Osteocyte (in vitro differentiated cells): Measurements from ENCODE around the gene TGFBR3L. TPM values are rescaled to one million over a fixed set of nuclear protein-coding genes. Genes with fewer than 3 reads are reported as not detected.

ENCODE experiments used
- DNase-seq: peaks from one replicate; pipeline ENCODE4 v3.0.0; 2021; ENCODE audit warnings: mixed read lengths; ENCODE audit not compliant: unreplicated experiment; ENCODE audit errors: extremely low spot score
- H3K27ac Mint-ChIP-seq: one replicate; pipeline ENCODE4 v1.8.0; 2021; ENCODE audit warnings: mild to moderate bottlenecking, mixed read lengths; ENCODE audit not compliant: unreplicated experiment
- H3K27me3 Mint-ChIP-seq: one replicate; pipeline ENCODE4 v1.8.0; 2021; ENCODE audit warnings: mixed read lengths; ENCODE audit not compliant: unreplicated experiment
- H3K36me3 Mint-ChIP-seq: one replicate; pipeline ENCODE4 v1.8.0; 2021; ENCODE audit warnings: mixed read lengths; ENCODE audit not compliant: unreplicated experiment
- H3K4me1 Mint-ChIP-seq: one replicate; pipeline ENCODE4 v1.8.0; 2021; ENCODE audit warnings: mixed read lengths; ENCODE audit not compliant: unreplicated experiment
- H3K4me3 Mint-ChIP-seq: one replicate; pipeline ENCODE4 v1.8.0; 2021; ENCODE audit warnings: mild to moderate bottlenecking, moderate library complexity, mixed read lengths; ENCODE audit not compliant: unreplicated experiment
- H3K9me3 Mint-ChIP-seq: one replicate; pipeline ENCODE4 v1.8.0; 2021; ENCODE audit warnings: mixed read lengths; ENCODE audit not compliant: unreplicated experiment
- total RNA-seq: library from RNA; stranded (reverse); gene quantifications from 2 replicates; pipeline ENCODE4 v1.2.1, GENCODE V29; 2021
- TF ChIP-seq, protein P1 (sequence below): fragments of 200-600 bp; sonication (generic); IDR thresholded peaks from 2 replicates; pipeline ENCODE4 v1.5.0; 2021; ENCODE audit warnings: antibody characterized with exemption, mild to moderate bottlenecking, moderate library complexity

Gene TGFBR3L
- total RNA-seq, 1 donor from 2014 or later = 2.3 TPM

- Mint-ChIP-seq H3K9me3 (no peaks in the 10 kb centered on the region), H3K27ac (no peak overlapping the region), H3K36me3 (peaks cover 37% of the 10 kb centered on the region), H3K4me1 (no peaks in the 10 kb centered on the region), H3K4me3 (no peak overlapping the region), H3K27me3 (no peaks in the 10 kb centered on the region)
- TF ChIP-seq, protein P1, sequence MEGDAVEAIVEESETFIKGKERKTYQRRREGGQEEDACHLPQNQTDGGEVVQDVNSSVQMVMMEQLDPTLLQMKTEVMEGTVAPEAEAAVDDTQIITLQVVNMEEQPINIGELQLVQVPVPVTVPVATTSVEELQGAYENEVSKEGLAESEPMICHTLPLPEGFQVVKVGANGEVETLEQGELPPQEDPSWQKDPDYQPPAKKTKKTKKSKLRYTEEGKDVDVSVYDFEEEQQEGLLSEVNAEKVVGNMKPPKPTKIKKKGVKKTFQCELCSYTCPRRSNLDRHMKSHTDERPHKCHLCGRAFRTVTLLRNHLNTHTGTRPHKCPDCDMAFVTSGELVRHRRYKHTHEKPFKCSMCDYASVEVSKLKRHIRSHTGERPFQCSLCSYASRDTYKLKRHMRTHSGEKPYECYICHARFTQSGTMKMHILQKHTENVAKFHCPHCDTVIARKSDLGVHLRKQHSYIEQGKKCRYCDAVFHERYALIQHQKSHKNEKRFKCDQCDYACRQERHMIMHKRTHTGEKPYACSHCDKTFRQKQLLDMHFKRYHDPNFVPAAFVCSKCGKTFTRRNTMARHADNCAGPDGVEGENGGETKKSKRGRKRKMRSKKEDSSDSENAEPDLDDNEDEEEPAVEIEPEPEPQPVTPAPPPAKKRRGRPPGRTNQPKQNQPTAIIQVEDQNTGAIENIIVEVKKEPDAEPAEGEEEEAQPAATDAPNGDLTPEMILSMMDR = no peak
- no peak for DNase-seq
Observed at GRCh38 chr19:7965921-7966665, 51.5 kb downstream of the TGFBR3L start.

DNA sequence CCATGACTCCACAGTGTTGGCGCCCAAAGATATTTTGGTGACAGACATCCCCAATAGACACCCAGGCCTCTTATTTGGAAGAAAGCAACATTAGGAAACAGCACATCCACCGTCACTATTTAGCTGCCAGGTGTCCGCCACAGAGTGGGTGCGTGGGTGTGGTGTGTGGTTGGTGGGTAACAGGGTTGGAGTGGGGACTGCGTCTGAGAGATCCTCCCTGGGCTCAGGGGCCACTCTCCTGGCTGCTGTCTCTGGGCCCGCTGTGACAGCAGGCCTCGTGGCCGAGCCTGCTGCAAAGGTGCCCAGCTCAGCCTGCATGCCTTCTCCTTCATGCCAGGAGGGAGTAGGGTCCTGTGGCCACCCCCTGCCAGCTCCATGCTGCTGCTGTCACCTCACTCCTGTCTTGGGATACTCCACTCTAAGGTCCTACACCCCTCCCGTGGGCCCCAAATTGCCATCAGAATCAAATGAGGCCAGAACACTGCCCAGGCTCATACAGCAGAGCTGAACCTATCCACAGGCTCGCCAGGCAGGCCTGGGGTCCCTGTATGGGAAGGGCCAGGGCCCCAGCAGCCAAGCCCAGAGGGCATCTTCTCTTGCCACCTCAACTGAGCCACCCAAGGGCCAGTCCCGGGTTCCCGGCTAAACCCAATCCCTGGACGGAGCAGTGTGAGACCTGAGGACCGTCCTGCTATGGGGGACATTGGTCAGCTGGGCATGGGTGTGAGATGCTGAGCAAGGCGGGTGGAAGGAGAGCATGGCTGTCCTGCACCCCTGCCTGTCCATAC is 53.6 kb downstream of the TGFBR3L start:
- H3K9me3 Mint-ChIP-seq = no peaks in the 10 kb centered on the region
- DNase-seq = no peak
- TF ChIP-seq, protein P1 = no peak
- no peaks in the 10 kb centered on the region for H3K27me3 Mint-ChIP-seq
- no peak overlapping the region for H3K27ac Mint-ChIP-seq
- peaks cover 28% of the 10 kb centered on the region for H3K36me3 Mint-ChIP-seq
- H3K4me1 Mint-ChIP-seq = no peaks in the 10 kb centered on the region
- H3K4me3 Mint-ChIP-seq = no peak overlapping the region

Other genes starting within 250 kb of the TGFBR3L start
- not detected in 2 replicates for gene RETN, start 245.8 kb upstream of the TGFBR3L start, total RNA-seq
- gene MCEMP1, start 237.7 kb upstream of the TGFBR3L start, total RNA-seq = not detected in 2 replicates
- 105 and 108 TPM in 2 replicates for gene TRAPPC5, start 234.0 kb upstream of the TGFBR3L start, total RNA-seq
- gene FCER2, start 212.7 kb upstream of the TGFBR3L start, total RNA-seq = not detected in 2 replicates
- gene CLEC4G, start 182.7 kb upstream of the TGFBR3L start, total RNA-seq = not detected in 2 replicates
- not detected in 2 replicates for gene CD209, start 167.3 kb upstream of the TGFBR3L start, total RNA-seq
- not detected in 2 replicates for gene CLEC4M, start 151.6 kb upstream of the TGFBR3L start, total RNA-seq
- 27.3 and 27.6 TPM in 2 replicates for gene EVI5L, start 84.6 kb upstream of the TGFBR3L start, total RNA-seq
- 0.24 and 0.51 TPM in 2 replicates for gene PRR36, start 40.4 kb upstream of the TGFBR3L start, total RNA-seq
- 3.3 and 3.5 TPM in 2 replicates for gene LRRC8E, start 26.3 kb upstream of the TGFBR3L start, total RNA-seq
- 34.4 and 42.1 TPM in 2 replicates for gene MAP2K7, start 11.0 kb upstream of the TGFBR3L start, total RNA-seq
- 19.6 and 21.9 TPM in 2 replicates for gene SNAPC2, start 5.5 kb downstream of the TGFBR3L start, total RNA-seq
- gene CTXN1, start 11.3 kb downstream of the TGFBR3L start, total RNA-seq = 28.7 and 28.8 TPM in 2 replicates
- 69.4 and 73.4 TPM in 2 replicates for gene TIMM44, start 28.8 kb downstream of the TGFBR3L start, total RNA-seq
- 89.6 and 98.5 TPM in 2 replicates for gene ELAVL1, start 90.8 kb downstream of the TGFBR3L start, total RNA-seq
- not detected in 2 replicates for gene CCL25, start 137.9 kb downstream of the TGFBR3L start, total RNA-seq
- 0.19 and 0.42 TPM in 2 replicates for gene FBN3, start 234.8 kb downstream of the TGFBR3L start, total RNA-seq